Heart right ventricle (tissue), 16 donors: ENCODE results near the gene NCCRP1. TPM values are rescaled to one million over a fixed set of nuclear protein-coding genes. Genes with fewer than 3 reads are reported as not detected.

ENCODE experiments used
- ATAC-seq, 8 donors: fragments of 200-7000 bp; cut with Tn5 transposase; one replicate each; pipeline ENCODE4 v1.9.1; 2020; ENCODE audit warnings: mild to moderate bottlenecking in 8 of 8, moderate library complexity in 8 of 8, moderate number of reproducible peaks in 1 of 8
- DNase-seq, 2 donors: peaks; one replicate each; pipeline ENCODE4 v3.0.0-alpha.2; 2020
- H3K27ac ChIP-seq, 10 donors: fragments of 200-600 bp; sonication (generic) in 2 of 10; one replicate each; pipeline versions ENCODE4 v1.5.0 to v1.8.0; 2020 to 2022; ENCODE audit warnings: mild to moderate bottlenecking in 3 of 10
- H3K27me3 ChIP-seq, 7 donors: fragments of 200-600 bp; one replicate each; pipeline ENCODE4 v1.8.0; 2021 to 2022; ENCODE audit warnings: mild to moderate bottlenecking in 2 of 7
- H3K36me3 ChIP-seq, 9 donors: fragments of 200-600 bp; sonication (generic) in 1 of 9; one replicate each; pipeline versions ENCODE4 v1.5.0 to v1.8.0; 2020 to 2022; ENCODE audit warnings: mild to moderate bottlenecking in 2 of 9
- H3K4me1 ChIP-seq, 9 donors: fragments of 200-600 bp; sonication (generic) in 1 of 9; one replicate each; pipeline versions ENCODE4 v1.5.0 to v1.8.0; 2020 to 2022; ENCODE audit warnings: mild to moderate bottlenecking in 4 of 9
- H3K4me3 ChIP-seq, 10 donors: fragments of 200-600 bp; sonication (generic) in 2 of 10; one replicate each; pipeline versions ENCODE4 v1.5.0 to v1.8.0; 2020 to 2022; ENCODE audit warnings: mild to moderate bottlenecking in 7 of 10, moderate library complexity in 2 of 10
- H3K9me3 ChIP-seq, 11 donors: fragments of 200-600 bp in 10 of 11; sonication (generic) in 2 of 11; one replicate each; pipeline versions ENCODE4 v1.5.0 to v1.8.0; 2013 to 2022; ENCODE audit warnings: mild to moderate bottlenecking in 2 of 11, control low read depth in 1 of 11, moderate library complexity in 1 of 11
- CTCF ChIP-seq, 9 donors: fragments of 200-600 bp; sonication (generic) in 2 of 9; IDR thresholded peaks; one replicate each; pipeline versions ENCODE4 v1.5.0 to v1.8.0; 2021 to 2022; ENCODE audit warnings: antibody characterized with exemption in 9 of 9, mild to moderate bottlenecking in 5 of 9, moderate library complexity in 1 of 9
- WGBS, 2 donors: extraction: QIAGEN DNeasy Blood & Tissue Kit; methylation state at CpG; one replicate each; pipeline ENCODE4 v1.1.7; 2013; ENCODE audit warnings: inconsistent platforms in 1 of 2; 5-methylcytosine and 5-hydroxymethylcytosine counted together
- intact Hi-C, 10 donors: fragments of 100-400 bp; cut with DNase I; formaldehyde crosslinking; loops; one replicate each; pipeline versions ENCODE4 v1.11.1 to v1.14.2; 2022
- polyA plus RNA-seq, 2 donors: library from polyadenylated mRNA; stranded (reverse); fragments of 200-250 nt; gene quantifications; one replicate each; pipeline ENCODE4 v1.2.3, GENCODE V29; 2013
- total RNA-seq, 10 donors: library from RNA; stranded (reverse); fragmentation: NEBNext Ultra II Directional in 3 of 10; extraction: Animal tissue kit (Norgen Biotek cat#: 25700) in 3 of 10; gene quantifications; one replicate each; pipeline versions ENCODE4 v1.2.1 to v1.2.4, GENCODE V29; 2021 to 2023
- donor health status: Arrhythmogenic right ventricular cardiomyopathy.
- donor health status: ischemic (EF 13 %, LVEDD 7.1; RV severe dilation, severe dysfunction).
- donor health status: healthy with polysubstance abuse.
- donor health status: DM: no; HTN: yes; CAD: no.
- donor health status: DM: no; HTN: no; CAD: no.
- donor health status: ischemic (EF 25% LVEDD 6.9; RV normal size, moderate dysfunction).
- donor health status: ischemic (EF 25% LVEDD 5.7; RV mildly dilated, moderate dysfunction).
- donor health status: healthy.
- donor health status: DM: yes; HTN: yes; CAD: no.
- donor health status: Ischemic cardiomyopathy.
- donor health status: ischemic (EF 35%, LVEDD 5.7; RV mildly dilated, moderate dysfunction).
- donor health status: nonischemic (EF 11% LVEDD 7.7; RV severe dilation, severe dysfunction).
- donor health status: DM: yes; HTN: yes; CAD: no.
- donor health status: PGD.
- donor health status: ischemic (EF 29% LVEDD 5.4; RV normal size, mild dysfunction).
- donor health status: nonischemic (EF 23%, LVEDD 6.1; RV moderate dilation, normal function).

The NCCRP1 gene
- total and polyA plus RNA-seq, 12 donors, result 0.03 TPM; not detected in 11

- peak overlapping the region in 1 of 10 donors; percentile 7 for H3K4me3 ChIP-seq
- no peak overlapping the region for H3K27ac ChIP-seq
- ATAC-seq, result peak in 4 of 8 donors; percentile 39 to 64 (median 49)
- peak in 1 of 2 donors; percentile 16 for DNase-seq
- 10 to 15% methylated on average over 42 of the region's 42 CpGs for WGBS, 2 donors
- no peaks in the 10 kb centered on the region for H3K9me3 ChIP-seq
- intact Hi-C loops, result no loop called here
- H3K36me3 ChIP-seq, result no peaks in the 10 kb centered on the region
- peaks cover 0 to 14% (median 8%) of the 10 kb centered on the region in 9 donors for H3K4me1 ChIP-seq
- TF ChIP-seq CTCF (IDR thresholded peaks at IDR 0.05), result no peak
- peaks cover 21 to 75% (median 57%) of the 10 kb centered on the region in 7 donors for H3K27me3 ChIP-seq
Measured at GRCh38 chr19:39246951-39247669, 50.3 kb downstream of the NCCRP1 start.

GRCh38 chr19:39247701-39248664, 51.2 kb downstream of the NCCRP1 start:
- no peak for DNase-seq
- Histone ChIP-seq H3K4me1 (peaks cover 0 to 14% (median 8%) of the 10 kb centered on the region in 9 donors), H3K9me3 (no peaks in the 10 kb centered on the region), H3K36me3 (no peaks in the 10 kb centered on the region), H3K27ac (no peak overlapping the region), H3K27me3 (peaks cover 21 to 74% (median 58%) of the 10 kb centered on the region in 7 donors), H3K4me3 (peak overlapping the region in 1 of 10 donors; percentile 7)
- intact Hi-C loops, result no loop called here
- TF ChIP-seq CTCF (IDR thresholded peaks at IDR 0.05), result no peak
- WGBS, 2 donors, result 11% methylated on average over 90 to 92 of the region's 92 CpGs
- peak in 3 of 8 donors; percentile 30 to 69 (median 61) for ATAC-seq

GRCh38 chr19:39248806-39249205, 52.0 kb downstream of the NCCRP1 start, which contains the start of gene IFNL4:
IFNL4 (minus strand) TSS chr19:39248856.
- ATAC-seq (no peak), DNase-seq (no peak)
- 48 to 53% methylated on average over 13 of the region's 13 CpGs for WGBS, 2 donors
- Histone ChIP-seq H3K27me3 (peaks cover 21 to 68% (median 59%) of the 10 kb centered on the region in 7 donors), H3K4me3 (peak within 1 kb of the TSS in 1 of 10 donors; percentile 7), H3K4me1 (peaks cover 0 to 14% (median 8%) of the 10 kb centered on the region in 9 donors), H3K9me3 (no peaks in the 10 kb centered on the region), H3K36me3 (no peaks in the 10 kb centered on the region), H3K27ac (no peak within 1 kb of the TSS)
- no peak for TF ChIP-seq CTCF (IDR thresholded peaks at IDR 0.05)
- intact Hi-C loops, result no loop called here

- WGBS, 2 donors, result 60 to 67% methylated on average over 5 of the region's 5 CpGs
- DNase-seq, result no peak
- Histone ChIP-seq H3K4me1 (peaks cover 0 to 14% (median 8%) of the 10 kb centered on the region in 9 donors), H3K36me3 (no peaks in the 10 kb centered on the region), H3K27me3 (peaks cover 21 to 80% (median 56%) of the 10 kb centered on the region in 7 donors), H3K9me3 (no peaks in the 10 kb centered on the region), H3K4me3 (no peak overlapping the region), H3K27ac (no peak overlapping the region)
- intact Hi-C loops, result no loop called here
- ATAC-seq, result no peak
- TF ChIP-seq CTCF (IDR thresholded peaks at IDR 0.05), result no peak
Measured at GRCh38 chr19:39251081-39251480, 54.3 kb downstream of the NCCRP1 start.
